ENCODE data around the gene MRPS5. TPM values are rescaled to one million over a fixed set of nuclear protein-coding genes. Genes with fewer than 3 reads are reported as not detected.

MRPS5 gene
- total RNA-seq, 2 experiments from 2014 or later = 93.0 to 96.1 TPM

- Mint-ChIP-seq H3K27ac (peak overlapping the region; percentile 32), H3K9me3 (no peaks in the 10 kb centered on the region), H3K4me3 (no peak overlapping the region), H3K36me3 (ENCODE audit: low read depth) (peaks cover 27% of the 10 kb centered on the region), H3K4me1 (ENCODE audit: low read depth) (peaks cover 75% of the 10 kb centered on the region), H3K27me3 (no peaks in the 10 kb centered on the region)
- POLR2A ChIA-PET = interaction anchor here (0.8 to 2.0 kb wide), 3 partner anchors 25 to 73 kb away, joined by 3 to 4 read pairs (median 4); no protein-coding TSS in a partner anchor
- CTCF ChIA-PET = interaction anchor here (1.0 to 12.1 kb wide), 2 partner anchors 27 to 28 kb away, joined by 4 to 131 read pairs; no protein-coding TSS in a partner anchor
- intact Hi-C loops (cut with micrococcal nuclease) = no loop called here
- DNase-seq (no peak), ATAC-seq (no peak)
- TF ChIP-seq CTCF (IDR thresholded peaks at IDR 0.05) = no peak
These were observed 72.6 kb downstream of the MRPS5 start for GRCh38 chr2:95048825-95049682.

GRCh38 chr2:95047629-95048510, 73.7 kb downstream of the MRPS5 start:
- CTCF ChIA-PET = interaction anchor here (1.0 to 12.1 kb wide), 2 partner anchors 26 to 29 kb away, joined by 4 to 131 read pairs; no protein-coding TSS in a partner anchor
- no peak for ATAC-seq
- Mint-ChIP-seq H3K27me3 (no peaks in the 10 kb centered on the region), H3K4me3 (no peak overlapping the region), H3K27ac (peak overlapping the region; percentile 15), H3K36me3 (ENCODE audit: low read depth) (peaks cover 24% of the 10 kb centered on the region), H3K4me1 (ENCODE audit: low read depth) (peaks cover 74% of the 10 kb centered on the region), H3K9me3 (no peaks in the 10 kb centered on the region)
- intact Hi-C loops (cut with micrococcal nuclease) = no loop called here
- no peak for TF ChIP-seq CTCF (IDR thresholded peaks at IDR 0.05)
- POLR2A ChIA-PET = interaction anchor here (0.8 to 2.0 kb wide), 3 partner anchors 24 to 74 kb away, joined by 3 to 4 read pairs (median 4); no protein-coding TSS in a partner anchor
- DNase-seq = no peak

GRCh38 chr2:95046371-95047112, 75.1 kb downstream of the MRPS5 start:
- DNase-seq = no peak

GRCh38 chr2:95044601-95045000, 77.0 kb downstream of the MRPS5 start:
- Mint-ChIP-seq H3K9me3 (no peaks in the 10 kb centered on the region), H3K27ac (no peak overlapping the region), H3K27me3 (no peaks in the 10 kb centered on the region), H3K36me3 (ENCODE audit: low read depth) (peaks cover 3% of the 10 kb centered on the region), H3K4me3 (no peak overlapping the region), H3K4me1 (ENCODE audit: low read depth) (peaks cover 71% of the 10 kb centered on the region)
- ChIA-PET CTCF (interaction anchor here (0.8 to 4.6 kb wide), 8 partner anchors 9 to 76 kb away, joined by 3 to 31 read pairs (median 18); partner anchors contain the start of gene MAL), POLR2A (interaction anchor here (1.3 kb wide), 1 partner anchor 24 kb away, joined by 4 read pairs; no protein-coding TSS in a partner anchor)
- ATAC-seq (no peak), DNase-seq (no peak)
- no peak for TF ChIP-seq CTCF (IDR thresholded peaks at IDR 0.05)
- intact Hi-C loops (cut with micrococcal nuclease) = no loop called here

More at GRCh38 chr2:95046371-95047112, 75.1 kb downstream of the MRPS5 start:
- ATAC-seq = no peak
- TF ChIP-seq CTCF (IDR thresholded peaks at IDR 0.05) = no peak
- intact Hi-C loops (cut with micrococcal nuclease) = no loop called here
- H3K27ac Mint-ChIP-seq = peak overlapping the region; percentile 49
- no peak overlapping the region for H3K4me3 Mint-ChIP-seq
- H3K9me3 Mint-ChIP-seq = no peaks in the 10 kb centered on the region
- peaks cover 74% of the 10 kb centered on the region for H3K4me1 Mint-ChIP-seq (ENCODE audit: low read depth)
- ChIA-PET POLR2A (no interaction called here), CTCF (interaction anchor here (1.0 kb wide), 1 partner anchor 26 kb away, joined by 3 read pairs; no protein-coding TSS in a partner anchor)
- H3K27me3 Mint-ChIP-seq = no peaks in the 10 kb centered on the region
- H3K36me3 Mint-ChIP-seq (ENCODE audit: low read depth) = peaks cover 18% of the 10 kb centered on the region

Measured in activated CD8-positive, alpha-beta T cell treated with anti-CD3 and anti-CD28 coated beads for 36 hours (primary cell).